Nephron progenitor cell (in vitro differentiated cells): ENCODE data around the gene REPIN1.

Experiments used
- DNase-seq: peaks from one replicate; pipeline ENCODE4 v3.0.0; 2021
- H3K27ac Mint-ChIP-seq: 2 replicates; pipeline ENCODE4 v1.8.0; 2021; ENCODE audit warnings: mild to moderate bottlenecking, moderate library complexity, mixed read lengths
- H3K27me3 Mint-ChIP-seq: 2 replicates; pipeline ENCODE4 v1.8.0; 2021; ENCODE audit warnings: mild to moderate bottlenecking, low read depth, mixed read lengths; ENCODE audit not compliant: poor library complexity
- H3K36me3 Mint-ChIP-seq: 2 replicates; pipeline ENCODE4 v1.8.0; 2021; ENCODE audit warnings: low read depth, mixed read lengths
- H3K4me1 Mint-ChIP-seq: 2 replicates; pipeline ENCODE4 v1.8.0; 2021; ENCODE audit warnings: mixed read lengths
- H3K4me3 Mint-ChIP-seq: 2 replicates; pipeline ENCODE4 v1.8.0; 2021; ENCODE audit warnings: mild to moderate bottlenecking, moderate library complexity, mixed read lengths
- H3K9me3 Mint-ChIP-seq: 2 replicates; pipeline ENCODE4 v1.8.0; 2021; ENCODE audit warnings: mild to moderate bottlenecking, moderate library complexity, mixed read lengths
- TF ChIP-seq, protein P1 (sequence below): fragments of 200-600 bp; sonication (generic); IDR thresholded peaks from 2 replicates; pipeline ENCODE4 v1.5.0; 2021; ENCODE audit warnings: antibody characterized with exemption

REPIN1 gene

DNA sequence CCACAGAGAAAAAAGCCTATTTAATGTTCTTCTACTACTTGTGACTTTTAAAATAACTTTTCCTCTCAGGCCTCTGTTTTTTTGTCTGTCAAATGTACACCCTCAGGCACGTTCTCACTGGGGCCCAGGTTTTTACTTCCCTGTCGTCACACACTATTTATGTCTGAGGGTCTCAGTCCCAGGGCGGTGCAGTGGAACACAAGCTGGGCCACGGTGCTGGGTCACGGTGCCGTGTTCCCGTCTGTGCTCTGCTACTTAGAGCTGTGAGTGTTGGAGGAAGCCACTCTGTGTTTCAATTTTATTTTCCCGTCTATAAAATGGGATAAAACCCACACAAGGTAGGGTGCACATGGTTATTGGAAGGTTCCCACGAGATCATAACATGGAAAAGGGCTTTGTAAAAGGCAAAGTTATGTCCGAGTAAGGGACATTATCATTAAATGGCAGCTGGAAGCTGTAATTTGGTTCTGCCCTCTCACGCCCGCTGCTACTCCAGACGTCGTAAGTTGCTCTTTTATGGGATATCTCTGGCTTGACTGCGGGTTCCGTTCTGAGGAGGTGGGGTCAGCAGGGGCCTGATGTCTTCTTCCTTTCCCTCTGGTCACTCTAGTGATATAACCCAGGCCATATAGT lies 35.7 kb downstream of the REPIN1 start:
- DNase-seq: no peak
- Mint-ChIP-seq H3K27me3 (peaks cover 17% of the 10 kb centered on the region), H3K4me3 (peak overlapping the region; percentile 82), H3K9me3 (no peaks in the 10 kb centered on the region), H3K27ac (no peak overlapping the region), H3K4me1 (peaks cover 86% of the 10 kb centered on the region), H3K36me3 (peaks cover 14% of the 10 kb centered on the region)
- TF ChIP-seq, protein P1, sequence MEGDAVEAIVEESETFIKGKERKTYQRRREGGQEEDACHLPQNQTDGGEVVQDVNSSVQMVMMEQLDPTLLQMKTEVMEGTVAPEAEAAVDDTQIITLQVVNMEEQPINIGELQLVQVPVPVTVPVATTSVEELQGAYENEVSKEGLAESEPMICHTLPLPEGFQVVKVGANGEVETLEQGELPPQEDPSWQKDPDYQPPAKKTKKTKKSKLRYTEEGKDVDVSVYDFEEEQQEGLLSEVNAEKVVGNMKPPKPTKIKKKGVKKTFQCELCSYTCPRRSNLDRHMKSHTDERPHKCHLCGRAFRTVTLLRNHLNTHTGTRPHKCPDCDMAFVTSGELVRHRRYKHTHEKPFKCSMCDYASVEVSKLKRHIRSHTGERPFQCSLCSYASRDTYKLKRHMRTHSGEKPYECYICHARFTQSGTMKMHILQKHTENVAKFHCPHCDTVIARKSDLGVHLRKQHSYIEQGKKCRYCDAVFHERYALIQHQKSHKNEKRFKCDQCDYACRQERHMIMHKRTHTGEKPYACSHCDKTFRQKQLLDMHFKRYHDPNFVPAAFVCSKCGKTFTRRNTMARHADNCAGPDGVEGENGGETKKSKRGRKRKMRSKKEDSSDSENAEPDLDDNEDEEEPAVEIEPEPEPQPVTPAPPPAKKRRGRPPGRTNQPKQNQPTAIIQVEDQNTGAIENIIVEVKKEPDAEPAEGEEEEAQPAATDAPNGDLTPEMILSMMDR: no peak

DNA sequence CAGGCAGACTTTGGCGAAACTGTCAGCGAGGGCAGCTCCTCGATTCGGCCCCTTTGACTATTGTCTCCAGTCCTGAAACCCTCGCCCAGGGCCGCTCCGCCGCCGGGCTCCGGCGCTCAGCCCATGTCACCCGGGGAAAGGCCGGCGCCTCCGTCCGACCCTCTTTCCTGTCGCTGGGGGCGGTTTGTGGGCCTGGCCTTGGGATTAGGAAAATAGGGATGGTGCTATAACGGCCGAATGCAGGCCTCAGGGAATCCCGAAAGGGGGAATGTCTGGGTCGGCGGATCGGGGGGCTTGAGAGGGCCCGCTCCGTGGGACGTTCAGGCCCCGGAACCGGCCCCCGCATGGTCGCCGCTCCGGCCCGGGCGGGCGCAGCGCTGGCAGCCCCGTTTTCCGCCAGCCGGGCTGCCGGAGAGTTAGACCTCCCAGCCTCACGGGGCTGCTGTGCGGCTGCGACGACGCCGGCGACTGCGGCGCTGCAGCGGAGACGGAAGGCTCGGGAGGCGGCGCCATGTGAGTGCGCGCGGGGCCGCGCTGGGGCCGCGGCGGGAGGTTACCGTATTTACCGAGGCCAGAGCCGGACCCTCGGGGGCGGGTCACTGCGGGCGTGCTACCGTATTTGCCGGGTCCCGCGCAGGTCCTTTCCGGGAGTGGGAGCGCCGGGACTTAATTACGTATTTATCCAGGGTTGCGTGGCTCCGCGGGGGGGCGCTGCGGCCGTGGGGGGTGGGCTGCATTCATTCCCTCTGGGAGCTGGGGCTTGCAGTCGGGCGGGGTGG lies 36.4 kb downstream of the REPIN1 start:
- H3K4me3 Mint-ChIP-seq: peak overlapping the region; percentile 91
- TF ChIP-seq, protein P1: no peak
- H3K4me1 Mint-ChIP-seq: peaks cover 79% of the 10 kb centered on the region
- peaks cover 14% of the 10 kb centered on the region for H3K36me3 Mint-ChIP-seq
- no peak overlapping the region for H3K27ac Mint-ChIP-seq
- H3K9me3 Mint-ChIP-seq: no peaks in the 10 kb centered on the region
- peak; percentile 90 for DNase-seq
- H3K27me3 Mint-ChIP-seq: peaks cover 17% of the 10 kb centered on the region

DNA sequence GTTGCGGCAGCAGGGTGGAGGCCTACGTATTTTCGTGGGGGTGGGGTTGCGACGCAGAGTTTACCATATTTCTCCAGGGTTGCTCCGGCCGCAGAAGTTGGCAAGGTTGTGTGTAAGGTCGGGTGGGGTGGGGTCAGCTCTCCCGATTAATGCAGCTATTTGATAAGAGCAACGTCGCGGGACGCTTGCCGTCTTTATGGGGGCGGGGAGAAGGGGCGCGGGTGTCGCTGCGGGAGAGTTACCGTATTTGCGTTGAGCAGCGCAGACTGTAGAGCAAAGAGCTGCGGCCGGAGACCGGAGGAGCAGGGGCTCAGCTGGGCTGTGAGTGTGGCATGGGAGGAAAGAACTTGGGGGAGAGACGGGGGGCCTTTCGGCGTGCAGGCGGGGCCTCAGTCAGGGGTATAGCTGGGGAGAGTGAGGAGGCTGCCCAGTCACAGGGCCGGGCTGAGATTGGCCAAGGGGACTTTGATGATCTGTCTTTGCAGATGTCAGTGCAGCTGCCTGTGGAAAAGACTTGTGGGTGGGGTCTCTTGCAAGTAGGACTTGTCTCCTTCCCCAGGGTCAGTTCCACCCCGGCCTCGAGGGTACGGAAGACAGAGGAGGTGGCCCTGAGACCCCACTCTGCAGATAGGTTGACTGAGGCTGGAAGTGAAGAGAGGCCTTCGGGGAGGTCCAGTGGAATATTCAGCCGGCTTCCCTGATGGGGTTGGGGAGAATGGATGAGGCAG lies 37.1 kb downstream of the REPIN1 start:
- H3K4me1 Mint-ChIP-seq: peaks cover 77% of the 10 kb centered on the region
- peak; percentile 57 for DNase-seq
- TF ChIP-seq, protein P1: no peak
- H3K27ac Mint-ChIP-seq: peak overlapping the region; percentile 4
- H3K36me3 Mint-ChIP-seq: peaks cover 14% of the 10 kb centered on the region
- H3K9me3 Mint-ChIP-seq: no peaks in the 10 kb centered on the region
- H3K27me3 Mint-ChIP-seq: peaks cover 17% of the 10 kb centered on the region
- peak overlapping the region; percentile 91 for H3K4me3 Mint-ChIP-seq

DNA sequence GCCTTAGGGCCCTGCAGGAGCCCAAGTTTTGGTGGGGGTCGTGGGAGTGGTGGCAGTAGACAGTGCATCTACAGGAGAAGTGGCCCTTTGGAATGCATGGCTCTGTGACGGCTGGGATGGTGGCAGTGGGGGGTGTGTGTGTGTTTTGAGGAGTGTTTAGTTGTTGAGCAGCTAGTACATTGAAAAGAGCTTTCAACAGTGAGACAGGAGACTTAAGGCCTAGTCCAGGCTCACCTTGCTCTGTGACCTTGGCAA lies 37.6 kb downstream of the REPIN1 start:
- no peak for DNase-seq
- Mint-ChIP-seq H3K4me1 (peaks cover 77% of the 10 kb centered on the region), H3K4me3 (peak overlapping the region; percentile 91), H3K36me3 (peaks cover 14% of the 10 kb centered on the region), H3K27ac (no peak overlapping the region), H3K27me3 (peaks cover 17% of the 10 kb centered on the region), H3K9me3 (no peaks in the 10 kb centered on the region)
- TF ChIP-seq, protein P1: no peak

DNA sequence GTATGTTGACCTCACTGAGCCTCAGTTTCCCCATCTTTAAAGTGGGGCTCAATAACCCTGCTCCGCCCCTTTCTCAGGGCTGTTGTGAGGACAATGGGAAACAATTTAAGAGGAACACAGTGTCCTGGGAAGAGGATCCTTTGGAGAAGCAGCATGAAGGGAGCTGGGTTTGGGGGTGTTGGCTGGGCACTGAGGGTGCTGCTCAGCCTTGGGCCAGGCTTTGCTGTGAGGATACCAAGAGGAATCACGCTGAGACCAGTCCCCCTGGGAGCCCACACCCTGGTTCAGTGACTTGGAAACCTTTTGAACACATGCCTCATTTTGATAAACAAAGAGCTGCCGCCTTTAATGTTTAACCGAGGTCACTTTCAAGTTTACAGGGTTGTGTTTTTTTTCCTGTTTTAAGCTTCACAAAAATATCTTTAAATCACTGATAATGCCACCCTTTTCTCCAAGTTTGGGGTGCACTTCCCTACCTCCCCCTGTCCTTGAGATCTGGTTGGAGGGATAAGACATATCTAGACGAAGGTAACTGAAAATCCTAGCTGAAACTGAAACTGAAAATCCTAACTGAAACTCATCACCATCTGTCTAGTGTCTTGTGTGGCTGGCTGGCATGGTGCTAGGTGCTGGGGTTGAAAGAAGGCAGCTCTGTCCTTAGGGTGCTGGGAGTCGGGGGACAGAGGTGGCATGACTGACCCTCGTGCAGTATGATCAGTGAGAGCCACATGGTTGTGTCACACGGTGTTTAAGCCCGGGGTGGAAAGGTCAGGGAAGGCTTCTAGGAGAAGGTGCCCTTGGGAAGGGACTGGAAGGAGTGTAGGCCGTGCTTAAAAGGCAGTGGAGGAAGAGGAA lies 38.2 kb downstream of the REPIN1 start:
- TF ChIP-seq, protein P1: no peak
- peaks cover 17% of the 10 kb centered on the region for H3K27me3 Mint-ChIP-seq
- H3K36me3 Mint-ChIP-seq: peaks cover 14% of the 10 kb centered on the region
- DNase-seq: no peak
- peak overlapping the region; percentile 41 for H3K27ac Mint-ChIP-seq
- H3K4me3 Mint-ChIP-seq: peak overlapping the region; percentile 91
- H3K9me3 Mint-ChIP-seq: no peaks in the 10 kb centered on the region
- peaks cover 77% of the 10 kb centered on the region for H3K4me1 Mint-ChIP-seq
